Panc1 (cell line): Measurements from ENCODE around the gene PLEKHO2. TPM values are rescaled to one million over a fixed set of nuclear protein-coding genes. Genes with fewer than 3 reads are reported as not detected.

ENCODE experiments used
- ATAC-seq: fragments of 200-7000 bp; cut with Tn5 transposase; 2 replicates; pipeline ENCODE4 v1.9.1; 2020; ENCODE audit warnings: mild to moderate bottlenecking, moderate library complexity
- BruUV-seq: library from RNA; stranded (reverse); fragments of 400-500 nt; replicated peaks from 2 replicates; lab custom pipeline; 2021; lab: Mats Ljungman, UMichigan
- CTCF ChIA-PET: fragments of 300-600 bp; sonication (Branson Sonifier 250); formaldehyde crosslinking; loops from one replicate; lab custom pipeline; 2022; ENCODE audit warnings: antibody characterized with exemption; lab: Charles Lee
- POLR2A ChIA-PET: fragments of 300-600 bp; sonication (Branson Sonifier 250); formaldehyde crosslinking; loops from one replicate; lab custom pipeline; 2022; ENCODE audit warnings: antibody characterized with exemption; lab: Charles Lee
- DNase-seq: peaks from one replicate; pipeline ENCODE4 v3.0.0-alpha.2; 2010; ENCODE audit warnings: low read depth, low spot score
- H3K27ac ChIP-seq: 2 replicates; pipeline ENCODE4 v1.5.1; 2011; ENCODE audit warnings: mild to moderate bottlenecking, low read length, inconsistent platforms
- H3K27me3 ChIP-seq: fragments of 200-500 bp; sonication (Bioruptor generic); 2 replicates; pipeline ENCODE4 v1.6.0; 2014; ENCODE audit warnings: low read length, inconsistent platforms; ENCODE audit not compliant: control insufficient read depth, insufficient read depth
- H3K36me3 ChIP-seq: fragments of 200-500 bp; sonication (Bioruptor generic); 2 replicates; pipeline ENCODE4 v1.5.1; 2014; ENCODE audit warnings: inconsistent platforms, mild to moderate bottlenecking, low read length, moderate library complexity; ENCODE audit not compliant: control insufficient read depth, insufficient read depth
- H3K4me1 ChIP-seq: 2 replicates; pipeline ENCODE4 v1.5.1; 2011; ENCODE audit warnings: inconsistent platforms, mild to moderate bottlenecking, low read length, moderate library complexity; ENCODE audit not compliant: control insufficient read depth, insufficient read depth
- H3K4me3 ChIP-seq, 2 experiments: 2 replicates each; pipeline ENCODE4 v1.5.1; 2011 to 2012; ENCODE audit warnings: low read depth in 2 of 2, low read length in 2 of 2, mild to moderate bottlenecking in 2 of 2, inconsistent platforms in 1 of 2, moderate library complexity in 1 of 2
- H3K9me3 ChIP-seq: fragments of 200-500 bp; sonication (Bioruptor generic); 2 replicates; pipeline ENCODE4 v1.5.1; 2014; ENCODE audit warnings: low read depth, mild to moderate bottlenecking, inconsistent platforms, low read length, moderate library complexity; ENCODE audit not compliant: control insufficient read depth, insufficient read depth
- POLR2AphosphoS5 ChIP-seq: IDR thresholded peaks from 2 replicates; pipeline ENCODE4 v1.6.1; 2012; ENCODE audit warnings: mild to moderate bottlenecking, low read depth, low read length, moderate library complexity
- SIN3A ChIP-seq: IDR thresholded peaks from 2 replicates; pipeline ENCODE4 v1.6.1; 2012; ENCODE audit warnings: low read depth, mild to moderate bottlenecking, low read length, moderate library complexity, borderline replicate concordance; ENCODE audit not compliant: insufficient read depth
- TCF7L2 ChIP-seq: IDR thresholded peaks from 2 replicates; pipeline ENCODE4 v1.6.1; 2011; ENCODE audit warnings: mild to moderate bottlenecking, low read depth, low read length, inconsistent platforms
- in situ Hi-C: cut with HindIII; loops from 2 replicates; pipeline ENCODE4 v1.10.0; 2016; ENCODE audit warnings: low sequenced_read_pairs, low pct_unique_long_range_greater_than_20kb
- intact Hi-C: fragments of 100-400 bp; cut with micrococcal nuclease; formaldehyde crosslinking; loops from one replicate; pipeline ENCODE4 v1.10.0; 2022; ENCODE audit not compliant: unreplicated experiment
- total RNA-seq: library from RNA; stranded (reverse); gene quantifications from one replicate; pipeline ENCODE4 v1.2.1, GENCODE V29; 2021; ENCODE audit not compliant: unreplicated experiment
- TF ChIP-seq, protein P1 (sequence below): fragments of 450-650 bp; IDR thresholded peaks from 2 replicates; pipeline ENCODE4 v1.5.1; 2017; ENCODE audit warnings: mild to moderate bottlenecking
- TF ChIP-seq, protein P2 (sequence below), 2 experiments: IDR thresholded peaks; 2 replicates each; pipeline ENCODE4 v1.6.1; 2011 to 2012; ENCODE audit warnings: low read depth in 2 of 2, control low read depth in 1 of 2, low read length in 1 of 2, mild to moderate bottlenecking in 1 of 2, moderate library complexity in 1 of 2; ENCODE audit not compliant: insufficient read depth in 1 of 2

The PLEKHO2 gene
- total RNA-seq, 1 experiment from 2014 or later, result 11.1 TPM

DNA sequence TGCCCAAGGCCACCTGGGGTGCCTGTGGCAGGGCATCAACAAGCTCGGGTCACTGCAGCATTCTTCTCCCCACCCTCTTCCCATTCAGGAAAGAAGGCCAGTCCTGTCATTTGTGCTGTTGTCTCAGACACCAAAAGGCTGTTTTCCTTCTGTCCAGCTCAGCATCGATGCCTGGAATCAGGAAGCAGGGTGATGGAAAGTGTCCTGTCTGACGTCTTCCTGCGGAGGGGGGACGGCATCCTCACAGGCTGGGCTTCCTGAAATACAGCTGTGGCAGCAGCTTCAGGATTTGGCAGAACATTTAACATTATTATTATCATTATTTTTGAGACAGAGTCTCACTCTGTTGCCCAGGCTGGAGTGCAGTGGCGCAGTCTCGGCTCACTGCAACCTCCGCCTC, 37.0 kb downstream of the PLEKHO2 start:
- BruUV-seq, result no TSS peak
- in situ Hi-C loops, result no loop called here
- no peak overlapping the region for H3K27ac ChIP-seq
- no peak overlapping the region for H3K4me3 ChIP-seq
- TF ChIP-seq POLR2AphosphoS5, result no peak
- TF ChIP-seq, protein P1, sequence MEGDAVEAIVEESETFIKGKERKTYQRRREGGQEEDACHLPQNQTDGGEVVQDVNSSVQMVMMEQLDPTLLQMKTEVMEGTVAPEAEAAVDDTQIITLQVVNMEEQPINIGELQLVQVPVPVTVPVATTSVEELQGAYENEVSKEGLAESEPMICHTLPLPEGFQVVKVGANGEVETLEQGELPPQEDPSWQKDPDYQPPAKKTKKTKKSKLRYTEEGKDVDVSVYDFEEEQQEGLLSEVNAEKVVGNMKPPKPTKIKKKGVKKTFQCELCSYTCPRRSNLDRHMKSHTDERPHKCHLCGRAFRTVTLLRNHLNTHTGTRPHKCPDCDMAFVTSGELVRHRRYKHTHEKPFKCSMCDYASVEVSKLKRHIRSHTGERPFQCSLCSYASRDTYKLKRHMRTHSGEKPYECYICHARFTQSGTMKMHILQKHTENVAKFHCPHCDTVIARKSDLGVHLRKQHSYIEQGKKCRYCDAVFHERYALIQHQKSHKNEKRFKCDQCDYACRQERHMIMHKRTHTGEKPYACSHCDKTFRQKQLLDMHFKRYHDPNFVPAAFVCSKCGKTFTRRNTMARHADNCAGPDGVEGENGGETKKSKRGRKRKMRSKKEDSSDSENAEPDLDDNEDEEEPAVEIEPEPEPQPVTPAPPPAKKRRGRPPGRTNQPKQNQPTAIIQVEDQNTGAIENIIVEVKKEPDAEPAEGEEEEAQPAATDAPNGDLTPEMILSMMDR, result no peak
- TF ChIP-seq TCF7L2, result no peak
- TF ChIP-seq, protein P2, sequence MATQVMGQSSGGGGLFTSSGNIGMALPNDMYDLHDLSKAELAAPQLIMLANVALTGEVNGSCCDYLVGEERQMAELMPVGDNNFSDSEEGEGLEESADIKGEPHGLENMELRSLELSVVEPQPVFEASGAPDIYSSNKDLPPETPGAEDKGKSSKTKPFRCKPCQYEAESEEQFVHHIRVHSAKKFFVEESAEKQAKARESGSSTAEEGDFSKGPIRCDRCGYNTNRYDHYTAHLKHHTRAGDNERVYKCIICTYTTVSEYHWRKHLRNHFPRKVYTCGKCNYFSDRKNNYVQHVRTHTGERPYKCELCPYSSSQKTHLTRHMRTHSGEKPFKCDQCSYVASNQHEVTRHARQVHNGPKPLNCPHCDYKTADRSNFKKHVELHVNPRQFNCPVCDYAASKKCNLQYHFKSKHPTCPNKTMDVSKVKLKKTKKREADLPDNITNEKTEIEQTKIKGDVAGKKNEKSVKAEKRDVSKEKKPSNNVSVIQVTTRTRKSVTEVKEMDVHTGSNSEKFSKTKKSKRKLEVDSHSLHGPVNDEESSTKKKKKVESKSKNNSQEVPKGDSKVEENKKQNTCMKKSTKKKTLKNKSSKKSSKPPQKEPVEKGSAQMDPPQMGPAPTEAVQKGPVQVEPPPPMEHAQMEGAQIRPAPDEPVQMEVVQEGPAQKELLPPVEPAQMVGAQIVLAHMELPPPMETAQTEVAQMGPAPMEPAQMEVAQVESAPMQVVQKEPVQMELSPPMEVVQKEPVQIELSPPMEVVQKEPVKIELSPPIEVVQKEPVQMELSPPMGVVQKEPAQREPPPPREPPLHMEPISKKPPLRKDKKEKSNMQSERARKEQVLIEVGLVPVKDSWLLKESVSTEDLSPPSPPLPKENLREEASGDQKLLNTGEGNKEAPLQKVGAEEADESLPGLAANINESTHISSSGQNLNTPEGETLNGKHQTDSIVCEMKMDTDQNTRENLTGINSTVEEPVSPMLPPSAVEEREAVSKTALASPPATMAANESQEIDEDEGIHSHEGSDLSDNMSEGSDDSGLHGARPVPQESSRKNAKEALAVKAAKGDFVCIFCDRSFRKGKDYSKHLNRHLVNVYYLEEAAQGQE (IDR thresholded peaks at IDR 0.05; ENCODE audit: insufficient read depth in 1 of 2, low read depth in 2 of 2, low read length in 1 of 2), result no peak
- TF ChIP-seq SIN3A, result no peak
- ChIA-PET POLR2A (no interaction called here), CTCF (no interaction called here)
- no peaks in the 10 kb centered on the region for H3K9me3 ChIP-seq
- peaks cover 17% of the 10 kb centered on the region for H3K4me1 ChIP-seq
- no peaks in the 10 kb centered on the region for H3K36me3 ChIP-seq
- intact Hi-C loops, result no loop called here
- DNase-seq (no peak), ATAC-seq (no peak)
- no peaks in the 10 kb centered on the region for H3K27me3 ChIP-seq

DNA sequence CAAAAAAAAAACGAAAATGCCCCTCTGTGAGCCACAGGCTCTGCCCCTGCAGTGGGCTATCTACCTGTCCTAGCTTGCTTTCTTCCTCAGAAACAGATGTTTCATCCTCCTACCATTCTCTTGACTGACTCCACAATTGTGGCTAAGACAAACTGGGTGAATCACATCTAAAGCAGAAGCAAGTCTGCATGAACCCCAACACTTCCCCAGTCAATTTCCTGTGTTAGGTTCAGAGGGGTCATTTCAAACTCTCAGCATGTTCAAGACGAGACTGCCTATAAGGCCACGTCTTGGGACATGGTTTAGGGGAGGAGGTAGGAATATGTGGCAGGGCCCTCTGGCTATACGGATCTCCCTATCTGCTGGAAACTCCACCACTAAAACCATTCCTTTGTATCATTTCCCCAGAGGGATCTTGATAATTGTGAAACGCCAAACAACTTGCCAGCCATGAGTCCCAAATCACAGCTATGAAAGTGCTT, 41.4 kb downstream of the PLEKHO2 start:
- BruUV-seq, result no TSS peak
- POLR2A ChIA-PET, result no interaction called here
- TF ChIP-seq SIN3A, result no peak
- TF ChIP-seq TCF7L2, result no peak
- TF ChIP-seq, protein P2 (IDR thresholded peaks at IDR 0.05; ENCODE audit: insufficient read depth in 1 of 2, low read depth in 2 of 2, low read length in 1 of 2), result no peak
- TF ChIP-seq, protein P1, result no peak
- no peak for TF ChIP-seq POLR2AphosphoS5
- H3K36me3 ChIP-seq, result no peaks in the 10 kb centered on the region
- DNase-seq (no peak), ATAC-seq (no peak)
- CTCF ChIA-PET, result no interaction called here
- no peaks in the 10 kb centered on the region for H3K9me3 ChIP-seq
- H3K4me3 ChIP-seq, result no peak overlapping the region
- H3K4me1 ChIP-seq, result peaks cover 29% of the 10 kb centered on the region
- in situ Hi-C loops, result no loop called here
- H3K27ac ChIP-seq, result peak overlapping the region; percentile 77
- intact Hi-C loops, result no loop called here
- H3K27me3 ChIP-seq, result no peaks in the 10 kb centered on the region
